HG03060 (cell line): ENCODE data around the gene LARGE1.
A peak's percentile ranks its signal among the peaks of the same experiment; 100 is the strongest.

Experiments
- ATAC-seq: cut with Tn5 transposase; IDR thresholded peaks from one replicate; pipeline ENCODE4 v1.9.1; 2021; ENCODE audit warnings: low read depth, moderate number of reproducible peaks; ENCODE audit not compliant: unreplicated experiment

Gene LARGE1

GRCh38 chr22:33920197-33920540 lies at the start of gene LARGE1:
Gene LARGE1, minus strand, starts transcription at chr22:33920476.
- no peak for ATAC-seq

DNA sequence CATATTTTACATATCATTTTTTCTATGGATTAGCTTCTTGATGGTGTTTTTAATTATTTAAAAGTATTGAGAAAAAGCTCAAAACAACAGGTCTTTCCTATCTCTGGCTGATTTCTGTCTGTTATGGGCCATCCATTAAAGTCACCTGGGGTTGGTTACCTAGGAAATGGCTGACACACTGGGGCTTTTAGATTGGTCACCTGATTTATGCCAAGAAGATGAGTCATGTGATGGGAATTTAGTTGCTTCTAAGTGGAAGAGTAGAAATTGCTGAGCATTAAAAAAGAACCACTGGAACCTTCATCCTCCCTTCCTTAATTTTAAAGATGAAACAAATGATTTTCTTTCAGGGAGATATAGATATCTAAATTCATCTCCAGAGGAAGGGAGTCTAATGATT lies 48.8 kb upstream of the LARGE1 start:
- no peak for ATAC-seq

DNA sequence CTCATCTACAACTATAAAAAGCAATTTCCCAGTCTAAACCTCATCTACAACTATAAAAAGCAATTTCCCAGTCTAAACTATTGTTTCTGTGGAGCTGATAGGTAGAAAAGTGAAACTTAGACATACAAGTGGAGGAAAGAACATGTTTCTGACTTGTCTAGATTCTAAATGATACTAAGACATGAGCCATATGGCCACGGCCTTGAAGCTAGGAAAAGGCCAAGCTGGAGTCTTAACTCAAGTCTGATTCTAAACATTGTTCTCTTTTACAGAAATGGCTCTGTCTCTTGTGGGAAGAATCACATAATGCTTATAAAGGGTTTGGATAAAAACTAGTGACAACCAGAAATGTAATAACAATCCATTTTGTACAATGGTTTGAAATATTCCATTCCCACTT lies 43.8 kb upstream of the LARGE1 start:
- ATAC-seq: no peak

GRCh38 chr22:33962409-33962808 lies 42.1 kb upstream of the LARGE1 start:
- no peak for ATAC-seq

- no peak for ATAC-seq
Observed at GRCh38 chr22:33958741-33959140, 38.5 kb upstream of the LARGE1 start.

DNA sequence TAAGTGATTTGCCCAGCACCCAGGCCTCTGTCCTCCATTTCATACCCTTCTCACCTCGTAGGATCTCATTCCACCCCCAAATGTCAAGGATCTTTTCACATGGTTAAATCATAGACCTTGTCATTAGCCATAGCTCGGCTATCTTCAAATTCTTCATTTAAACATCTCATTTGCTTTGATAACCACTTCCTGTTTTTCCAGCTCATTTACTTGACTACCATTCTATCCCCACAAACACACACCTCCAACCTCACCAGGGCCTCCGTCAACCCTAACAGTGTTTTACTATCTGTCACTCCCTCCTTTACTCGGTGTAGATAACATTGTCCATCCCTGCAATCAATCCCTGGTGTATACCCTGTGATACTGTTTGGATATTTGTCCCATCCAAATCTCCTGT lies 36.8 kb upstream of the LARGE1 start:
- no peak for ATAC-seq

GRCh38 chr22:33952776-33953175 lies 32.5 kb upstream of the LARGE1 start:
- no peak for ATAC-seq

DNA sequence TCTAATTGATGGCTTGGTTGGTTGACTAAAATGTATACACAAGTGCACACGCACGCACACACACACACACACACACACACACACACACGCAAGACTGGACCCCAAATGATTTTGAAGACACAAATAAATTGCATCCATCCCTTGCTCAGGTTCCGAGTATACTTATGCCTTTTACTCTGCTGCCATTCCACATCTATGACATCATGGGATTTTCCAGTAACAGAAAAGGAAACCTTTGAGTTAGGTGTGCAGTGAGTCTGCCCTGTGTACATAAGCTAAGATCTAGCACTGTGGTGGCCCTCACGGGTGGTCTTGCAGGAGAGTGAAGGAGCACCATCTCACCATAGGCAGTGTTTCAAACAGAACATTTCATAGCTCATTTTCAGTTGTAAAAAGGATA lies 20.5 kb upstream of the LARGE1 start:
- no peak for ATAC-seq

- no peak for ATAC-seq
Observed at GRCh38 chr22:33932997-33933396, 12.7 kb upstream of the LARGE1 start.

DNA sequence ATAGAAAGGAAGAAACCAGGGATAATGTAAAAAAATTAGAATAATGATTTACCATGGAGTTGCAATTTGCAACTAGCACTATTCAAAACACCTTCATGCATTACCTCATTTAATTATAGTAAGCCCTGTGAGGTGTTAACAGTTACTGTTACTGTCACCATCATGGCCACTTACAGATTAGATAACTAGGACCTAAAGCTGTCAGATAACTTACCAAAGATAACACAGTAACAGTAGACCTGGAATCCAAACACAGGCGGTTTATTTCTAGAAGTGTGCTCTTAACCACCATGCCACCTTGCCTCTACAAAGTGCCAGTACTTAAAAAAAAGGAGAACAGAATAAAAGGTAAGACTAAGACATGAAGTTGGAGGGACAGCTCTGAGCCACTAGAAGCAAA lies 11.1 kb upstream of the LARGE1 start:
- no peak for ATAC-seq

- ATAC-seq: no peak
Observed at GRCh38 chr22:33927752-33928151, 7.5 kb upstream of the LARGE1 start.

GRCh38 chr22:33925194-33925593 lies 4.9 kb upstream of the LARGE1 start:
- ATAC-seq: no peak

GRCh38 chr22:33923660-33924246 lies 3.5 kb upstream of the LARGE1 start:
- no peak for ATAC-seq

DNA sequence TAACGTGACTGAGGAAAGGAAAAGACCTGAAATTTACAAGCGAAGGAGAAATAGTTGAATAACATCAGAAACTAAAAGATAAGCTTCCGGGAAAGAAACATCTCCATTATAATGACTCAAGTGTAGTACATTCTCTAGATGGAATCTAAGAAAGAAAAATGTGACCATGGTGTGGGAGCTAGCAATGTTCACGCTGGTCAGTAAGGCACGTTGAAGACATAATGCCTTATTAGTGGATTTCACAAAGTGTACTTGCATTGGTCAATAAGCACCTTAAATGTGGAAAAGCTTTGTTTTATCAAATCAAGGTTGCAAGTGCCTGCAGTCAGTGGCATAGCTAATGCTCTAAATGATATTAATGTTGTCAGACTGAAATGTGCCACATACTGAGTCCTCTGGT lies 2.8 kb upstream of the LARGE1 start:
- no peak for ATAC-seq

DNA sequence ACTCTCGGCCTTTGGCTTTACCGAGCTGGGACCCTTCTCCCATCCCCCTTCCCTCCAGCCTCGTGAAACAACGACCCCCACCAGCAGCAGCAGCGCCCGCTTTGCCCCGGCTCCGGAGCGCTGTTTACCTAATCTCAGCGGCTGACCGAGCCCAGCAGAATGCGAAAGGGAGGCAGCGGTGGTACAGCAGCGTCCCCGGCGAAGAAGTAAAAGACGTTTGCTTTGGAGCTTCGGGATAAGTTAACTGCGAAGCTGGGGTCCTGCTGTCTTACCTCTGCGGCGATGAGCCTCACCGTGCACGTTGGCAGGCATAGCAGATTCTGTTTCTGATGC lies 2.0 kb upstream of the LARGE1 start:
- ATAC-seq: no peak

DNA sequence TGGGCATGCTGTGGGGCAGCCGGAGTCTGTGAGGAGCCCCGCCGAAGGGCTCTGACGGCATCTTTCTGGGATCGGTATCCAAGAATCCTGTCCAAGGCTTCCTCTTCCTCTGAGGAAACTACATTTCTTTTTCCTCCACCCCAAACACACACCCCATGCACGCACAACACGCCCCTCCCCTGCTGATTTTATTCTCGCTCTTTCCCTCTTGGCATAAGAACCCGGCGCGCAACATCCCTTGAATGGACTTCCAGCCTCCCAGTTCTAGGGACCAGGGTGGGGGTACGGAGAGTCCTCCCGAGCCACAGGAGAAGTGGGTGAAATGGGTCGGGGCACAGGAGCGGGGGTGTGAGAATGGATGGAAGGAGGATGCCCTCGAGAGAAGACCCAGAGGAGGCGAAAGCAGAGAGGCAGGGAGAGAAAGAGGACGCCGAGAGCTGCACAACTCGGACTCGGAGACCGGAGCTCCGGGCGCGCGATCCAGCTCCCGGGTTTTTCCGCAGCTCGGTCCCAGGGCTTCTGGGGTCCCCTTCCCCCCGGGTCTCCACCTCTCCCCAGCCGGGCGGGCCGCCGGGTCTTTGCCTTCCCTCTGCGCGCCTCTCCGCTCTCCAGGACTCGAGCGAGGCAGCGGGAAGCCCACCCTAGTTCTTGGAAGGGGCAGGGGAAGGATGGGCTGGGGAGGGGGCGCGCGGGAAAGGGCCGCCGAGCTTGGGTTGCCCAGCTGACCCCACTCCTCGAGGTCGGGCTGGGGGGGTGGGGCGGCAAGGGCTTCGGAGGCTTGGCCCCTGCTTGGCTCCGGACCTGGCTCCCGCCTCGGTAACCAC lies 1.5 kb upstream of the LARGE1 start:
- no peak for ATAC-seq

- ATAC-seq: peak; percentile 63
Observed at GRCh38 chr22:33920927-33921524, 750 bp upstream of the LARGE1 start.

DNA sequence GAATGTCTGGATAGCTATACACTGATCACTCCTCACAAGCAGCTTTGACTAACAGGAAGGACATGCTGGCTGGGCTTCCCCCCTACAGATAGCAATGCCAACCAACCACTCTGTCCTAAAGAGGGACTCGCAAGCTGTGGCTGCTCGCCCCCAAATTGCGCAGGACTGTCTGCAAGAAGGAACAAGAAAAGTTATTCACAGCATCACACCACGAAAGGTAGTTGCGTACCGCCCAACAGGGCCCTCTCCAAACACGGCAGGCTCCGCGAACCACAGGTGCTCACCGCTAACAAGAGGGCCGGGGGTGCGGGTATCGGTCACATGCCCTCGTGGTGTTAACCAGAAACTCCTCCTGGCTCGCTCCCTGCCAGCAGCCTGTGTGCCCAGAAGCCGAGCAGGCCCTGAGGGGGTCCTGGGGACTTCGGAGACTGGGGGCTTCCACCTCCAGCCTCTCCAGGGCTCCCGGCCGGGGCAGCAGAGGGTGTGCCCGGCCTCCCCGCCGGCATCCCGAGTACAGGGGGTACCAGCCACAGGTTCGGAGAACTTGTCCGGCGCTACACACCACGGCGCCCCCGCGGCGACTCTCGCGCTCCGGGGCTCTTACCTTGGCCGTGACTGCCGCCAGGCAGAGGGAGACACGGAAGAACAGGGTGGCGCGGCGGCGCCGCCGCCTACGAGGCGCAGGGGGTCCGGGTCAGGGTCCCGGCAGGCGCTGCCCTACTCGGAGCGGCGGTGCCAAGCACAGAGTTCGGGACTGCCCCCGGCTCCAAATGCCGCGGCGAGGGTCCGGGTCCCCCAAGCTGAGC lies 682 bp downstream of the LARGE1 start:
- no peak for ATAC-seq

- no peak for ATAC-seq
Observed at GRCh38 chr22:33918676-33919365, 1.5 kb downstream of the LARGE1 start.

- no peak for ATAC-seq
Observed at GRCh38 chr22:33917744-33918406, 2.4 kb downstream of the LARGE1 start.
